GM18873 (cell line): Measurements from ENCODE around the gene MTMR3.
"Not testable (repeated sequence)": the region's sequence is repeated elsewhere in the genome, so short reads cannot be mapped to it uniquely, and the experiment has no call there.

Source experiments
- ATAC-seq: cut with Tn5 transposase; IDR thresholded peaks from one replicate; pipeline ENCODE4 v1.9.1; 2021; ENCODE audit warnings: mild to moderate bottlenecking, moderate library complexity, moderate number of reproducible peaks; ENCODE audit not compliant: unreplicated experiment, low FRiP score

Gene MTMR3

DNA sequence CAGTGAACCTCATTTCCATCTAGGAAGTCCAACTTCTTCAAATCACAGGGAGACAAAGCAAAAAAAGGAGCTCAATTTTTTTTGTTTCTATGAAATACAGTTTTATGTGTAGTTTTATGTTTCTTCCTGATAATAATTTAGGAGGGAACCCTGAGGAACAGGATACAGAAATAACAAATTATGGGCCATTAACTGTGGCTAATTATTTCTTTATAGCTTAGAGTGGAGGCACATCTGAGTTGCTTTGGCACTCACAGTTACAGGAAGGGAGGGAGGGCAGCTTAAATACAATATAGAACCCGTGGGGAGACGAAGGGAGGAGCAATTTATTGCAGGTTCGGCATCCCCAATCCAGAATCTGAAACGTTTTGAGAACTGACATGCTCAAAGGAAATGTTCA is 160.2 kb downstream of the MTMR3 start:
- no peak for ATAC-seq

DNA sequence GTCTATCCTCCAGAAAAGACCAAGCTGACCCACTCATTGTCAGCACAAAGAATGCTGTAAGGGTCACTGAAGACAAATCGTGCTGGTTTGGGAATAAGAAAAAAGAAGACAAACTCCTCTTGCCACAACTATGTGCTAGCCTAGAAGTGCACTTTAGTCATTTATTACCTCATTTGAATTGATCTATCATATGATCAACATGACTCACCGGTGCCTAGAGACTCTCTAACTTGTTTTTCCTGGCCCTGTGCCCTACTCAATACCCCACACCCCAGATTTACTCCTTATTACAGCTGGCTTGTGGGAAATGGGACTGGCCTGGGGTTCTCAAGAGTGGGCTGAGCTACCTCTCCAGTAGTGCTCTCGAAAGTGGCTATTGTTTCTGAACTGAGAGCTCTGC is 161.4 kb downstream of the MTMR3 start:
- ATAC-seq, result no peak

DNA sequence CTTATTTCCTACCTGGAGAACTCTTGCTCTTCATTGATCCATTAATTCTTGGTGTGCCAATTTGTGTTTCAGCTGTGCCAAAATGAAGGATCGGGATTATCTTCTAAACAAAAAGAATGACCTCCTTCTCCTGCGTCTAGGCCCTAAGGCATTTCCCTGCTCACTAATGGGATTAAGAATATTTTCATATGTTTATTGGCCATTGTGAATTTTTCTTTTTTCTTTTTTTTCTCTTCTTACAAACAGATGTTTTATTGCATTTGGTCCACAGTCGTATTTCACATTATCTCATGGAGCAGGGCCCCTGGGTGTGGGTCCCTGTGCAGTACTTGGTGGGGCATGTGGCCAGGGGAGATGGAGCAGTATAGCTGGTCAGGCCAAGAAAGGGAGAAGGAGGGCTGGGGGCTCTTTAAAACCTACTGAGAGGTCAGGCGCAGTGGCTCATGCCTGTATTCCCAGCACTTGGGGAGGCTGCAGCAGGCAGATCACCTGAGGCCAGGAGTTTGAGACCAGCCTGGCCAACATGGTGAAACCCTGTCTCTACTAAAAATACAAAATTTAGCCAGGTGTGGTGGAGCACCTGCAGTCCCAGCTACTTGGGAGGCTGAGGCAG is 162.0 kb downstream of the MTMR3 start:
- ATAC-seq, result no peak

DNA sequence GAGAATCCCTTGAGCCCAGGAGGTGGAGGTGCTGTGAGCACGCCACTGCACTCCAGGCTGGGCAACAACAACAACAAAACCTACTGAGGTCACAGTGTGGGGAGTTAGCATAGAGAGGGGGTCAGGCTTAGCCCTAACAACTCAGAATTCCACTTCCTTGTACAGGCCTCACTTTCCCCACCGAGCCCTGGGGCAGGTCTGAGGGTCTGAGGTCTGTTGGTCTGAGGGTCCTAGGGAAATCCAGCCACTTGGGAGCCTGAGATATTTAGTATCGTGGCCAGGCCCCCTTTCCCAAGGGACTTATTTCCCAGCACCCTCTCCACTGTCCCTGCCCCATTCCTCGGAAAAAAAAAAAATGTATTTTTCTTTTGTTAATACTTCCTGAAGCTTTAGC is 162.5 kb downstream of the MTMR3 start:
- ATAC-seq, result no peak

- ATAC-seq, result no peak
Observed at GRCh38 chr22:30045901-30046715, 163.1 kb downstream of the MTMR3 start.

DNA sequence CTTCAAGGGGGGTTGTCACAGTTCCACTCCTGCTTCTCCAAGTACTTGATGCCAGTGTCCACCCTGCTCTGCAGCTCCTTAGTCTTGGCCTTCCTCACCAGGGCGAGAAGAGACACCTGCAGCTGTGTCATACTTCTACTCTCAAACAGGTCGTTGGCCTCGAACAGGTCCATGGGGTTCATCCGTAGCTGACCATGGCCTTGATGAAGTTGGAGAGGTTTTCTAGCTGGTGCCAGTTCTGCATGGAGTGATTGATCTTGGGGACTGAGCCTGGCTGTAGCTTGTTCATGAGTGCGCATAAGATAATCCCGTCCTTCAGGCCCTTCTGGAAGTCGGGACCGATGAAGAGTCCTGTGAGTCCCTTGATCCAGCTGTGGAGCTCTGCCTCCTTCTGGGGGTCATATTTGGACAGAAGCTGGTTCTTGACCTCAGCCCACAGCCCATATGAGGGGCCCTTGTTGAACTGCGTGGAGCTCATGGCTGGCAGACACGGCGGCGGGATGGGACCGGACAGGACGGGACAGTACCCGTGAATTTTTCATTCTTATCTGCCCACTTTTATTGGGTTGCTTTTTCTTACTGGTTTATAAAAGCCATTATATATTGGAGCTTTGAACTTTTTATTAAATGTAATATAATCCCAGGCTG is 163.9 kb downstream of the MTMR3 start:
- ATAC-seq, result no peak

GRCh38 chr22:30047364-30047738 is 164.4 kb downstream of the MTMR3 start:
- no peak for ATAC-seq

GRCh38 chr22:30048681-30049080 is 165.7 kb downstream of the MTMR3 start:
- no peak for ATAC-seq

GRCh38 chr22:30054067-30054763 is 171.2 kb downstream of the MTMR3 start:
- no peak for ATAC-seq

DNA sequence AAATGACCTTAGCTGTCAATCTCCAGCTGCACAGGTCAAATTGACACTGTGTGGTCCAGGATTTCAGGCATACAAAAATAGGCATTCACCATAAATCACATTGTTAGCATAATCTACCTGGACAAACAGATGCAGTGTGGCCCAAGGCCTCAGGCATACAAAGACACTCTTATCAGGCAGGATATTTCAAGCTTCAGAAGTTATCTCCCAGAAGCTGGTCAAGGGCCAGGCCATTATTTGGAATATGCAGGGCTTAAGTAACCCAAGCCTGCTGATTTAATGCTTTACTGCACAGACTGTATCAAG is 171.7 kb downstream of the MTMR3 start:
- no peak for ATAC-seq

DNA sequence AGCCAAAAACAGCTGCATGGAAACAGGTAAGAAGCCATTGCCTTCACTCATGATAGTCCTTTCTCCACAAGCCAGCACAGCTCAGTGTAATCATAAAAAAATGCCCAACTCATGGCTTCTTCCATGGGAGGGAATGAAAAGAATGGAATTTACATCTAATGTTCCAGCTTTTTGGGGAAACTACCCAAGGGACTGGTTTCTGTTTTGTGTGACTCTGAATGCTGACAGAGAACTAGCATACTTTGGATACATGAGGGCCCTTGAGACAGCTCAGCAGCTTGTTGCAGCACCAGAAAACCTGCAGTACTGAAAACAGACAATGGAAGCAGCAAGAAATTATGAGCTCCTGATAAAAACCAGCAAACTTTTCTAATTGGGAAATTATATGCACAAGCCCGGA is 173.0 kb downstream of the MTMR3 start:
- no peak for ATAC-seq

GRCh38 chr22:30057375-30057774 is 174.4 kb downstream of the MTMR3 start:
- no peak for ATAC-seq

- ATAC-seq, result not testable (repeated sequence)
Observed at GRCh38 chr22:30059346-30060020, 176.5 kb downstream of the MTMR3 start.

DNA sequence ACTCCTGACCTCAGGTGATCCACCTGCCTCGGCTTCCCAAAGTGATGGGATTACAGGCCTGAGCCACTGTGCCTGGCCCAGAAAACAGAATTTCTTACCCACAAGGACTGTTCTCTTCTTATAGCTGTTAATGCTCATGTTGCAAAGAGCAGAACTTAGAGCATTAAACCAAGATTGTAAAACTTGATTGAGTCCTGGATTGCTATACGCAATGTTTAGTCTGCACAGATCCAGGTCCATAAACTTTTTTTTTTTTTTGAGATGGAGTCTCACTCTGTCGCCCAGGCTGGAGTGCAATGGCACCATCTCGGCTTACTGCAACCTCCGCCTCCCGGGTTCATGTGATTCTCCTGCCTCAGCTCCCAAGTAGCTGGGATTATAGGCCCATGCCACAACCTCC is 178.1 kb downstream of the MTMR3 start:
- not testable (repeated sequence) for ATAC-seq

GRCh38 chr22:30062259-30062658 is 179.3 kb downstream of the MTMR3 start:
- no peak for ATAC-seq

DNA sequence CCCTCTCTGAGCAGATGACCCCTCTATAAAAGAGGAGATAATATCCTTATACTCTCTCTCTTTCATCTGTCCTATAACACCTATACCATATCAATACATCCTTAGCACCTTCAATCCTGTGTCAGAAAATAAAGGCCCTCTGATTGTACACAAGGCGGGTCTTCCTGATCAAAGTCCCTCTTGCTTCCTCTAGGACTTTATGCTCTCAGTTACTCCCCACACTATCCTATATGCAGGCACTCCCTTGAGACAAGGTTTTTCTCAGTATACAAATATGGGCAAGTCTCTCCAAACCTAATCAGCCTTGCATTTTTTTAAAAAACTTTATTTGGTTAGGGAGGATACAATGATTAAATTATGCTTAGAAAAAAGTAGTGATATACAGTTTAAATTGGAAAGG is 180.0 kb downstream of the MTMR3 start:
- ATAC-seq, result no peak

DNA sequence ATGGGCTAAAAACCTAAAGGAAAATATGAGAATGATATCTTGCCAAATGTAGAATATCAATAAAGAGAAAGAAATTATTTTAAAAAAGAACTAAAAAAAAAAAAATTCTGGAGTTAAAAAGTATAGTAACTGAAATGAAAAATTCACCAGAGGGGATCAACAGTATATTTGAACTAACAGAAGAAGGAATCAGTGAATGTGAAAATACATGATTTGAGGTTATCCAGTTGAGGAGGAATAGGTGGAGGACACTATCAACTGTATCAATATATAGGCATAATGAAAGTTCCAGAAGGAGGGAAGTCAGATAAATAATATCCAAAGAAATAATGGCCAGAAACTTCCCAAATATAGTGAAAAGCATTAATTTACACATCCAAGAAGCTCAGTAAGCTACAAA is 181.2 kb downstream of the MTMR3 start:
- no peak for ATAC-seq

DNA sequence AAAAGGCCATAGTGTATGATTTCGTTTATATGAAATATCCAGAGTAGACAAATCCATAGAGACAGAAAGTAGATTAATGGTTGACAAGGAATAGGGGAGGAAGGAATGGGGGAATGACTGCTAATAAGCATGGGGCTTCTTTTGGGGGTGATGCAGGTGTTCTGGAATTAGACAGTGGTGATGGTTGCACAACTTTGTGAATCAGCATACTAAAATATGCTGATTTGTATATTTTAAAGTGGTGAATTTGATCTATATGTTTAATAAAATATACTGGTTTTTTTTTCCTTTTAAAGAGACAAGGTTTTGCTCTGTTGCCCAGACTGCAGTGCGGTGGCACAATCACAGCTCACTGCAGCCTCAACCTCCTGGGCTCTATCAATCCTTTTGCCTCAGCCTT is 190.8 kb downstream of the MTMR3 start:
- ATAC-seq, result no peak

- ATAC-seq, result no peak
Observed at GRCh38 chr22:30074147-30074546, 191.2 kb downstream of the MTMR3 start.

- no peak for ATAC-seq
Observed at GRCh38 chr22:30074994-30075393, 192.0 kb downstream of the MTMR3 start.
